ENCODE data around the gene PARP15. TPM values are rescaled to one million over a fixed set of nuclear protein-coding genes. Genes with fewer than 3 reads are reported as not detected.

The PARP15 gene
- 0.01 TPM in 1 of 2 replicates, not detected in the other for polyA plus RNA-seq (2013)

GRCh38 chr3:122577409-122578031 lies at the start of gene PARP15:
PARP15 (plus strand) TSS chr3:122577650; CDS start chr3:122577668, 18 bp downstream.
- Histone ChIP-seq H3K27ac (ENCODE audit: low read depth, low read length) (no peak within 1 kb of the TSS), H3K18ac (ENCODE audit: low read length) (peak within 1 kb of the TSS; percentile 35), H3K36me3 (ENCODE audit: control insufficient read depth in 1 of 2, insufficient read depth in 2 of 2, low read length in 2 of 2) (no peaks in the 10 kb centered on the region), H4K12ac (ENCODE audit: low read depth, low read length) (peak within 1 kb of the TSS; percentile 70), H3K9ac (ENCODE audit: low read length) (no peak within 1 kb of the TSS), H2BK120ac (ENCODE audit: insufficient read depth, low read length, poor library complexity) (peak within 1 kb of the TSS; percentile 22), H2AK5ac (ENCODE audit: low read length) (no peak within 1 kb of the TSS), H3K23ac (ENCODE audit: low read length) (no peak within 1 kb of the TSS), H3K4me2 (ENCODE audit: low read length) (peak within 1 kb of the TSS; percentile 61), H4K8ac (ENCODE audit: low read depth, low read length) (peak within 1 kb of the TSS; percentile 82), H3K4ac (ENCODE audit: low read depth, low read length) (no peak within 1 kb of the TSS), H4K91ac (ENCODE audit: low read depth, low read length) (no peak within 1 kb of the TSS), H3K4me3 (ENCODE audit: low read depth, low read length) (peak within 1 kb of the TSS; percentile 32), H3K27me3 (ENCODE audit: insufficient read depth, low read length) (peaks cover 6% of the 10 kb centered on the region), H2AFZ (ENCODE audit: insufficient read depth, low read length, poor library complexity) (peak within 1 kb of the TSS; percentile 66), H3K4me1 (ENCODE audit: control insufficient read depth in 1 of 2, insufficient read depth in 2 of 2, low read length in 2 of 2) (peaks cover 4 to 6% of the 10 kb centered on the region in 2 experiments), H3K9me3 (ENCODE audit: insufficient read depth, low read depth, low read length) (peaks cover 3% of the 10 kb centered on the region), H2BK12ac (ENCODE audit: low read length) (no peak within 1 kb of the TSS), H2BK5ac (ENCODE audit: low read depth, low read length, poor library complexity) (no peak within 1 kb of the TSS), H3K79me2 (ENCODE audit: control insufficient read depth, insufficient read depth, low read length, poor library complexity) (peaks cover 2% of the 10 kb centered on the region), H3K79me1 (ENCODE audit: low read length) (no peaks in the 10 kb centered on the region), H3K14ac (ENCODE audit: low read length) (peak within 1 kb of the TSS; percentile 51)
- no CpG with 5 or more reads among the region's 40 CpGs for WGBS (ENCODE audit: extremely low coverage, insufficient coverage, insufficient read length)
- DNase-seq, result no peak

GRCh38 chr3:122530164-122530563 lies 47.3 kb upstream of the PARP15 start:
- Histone ChIP-seq H3K14ac (ENCODE audit: low read length) (no peak overlapping the region), H3K79me2 (ENCODE audit: control insufficient read depth, insufficient read depth, low read length, poor library complexity) (no peaks in the 10 kb centered on the region), H2AFZ (ENCODE audit: insufficient read depth, low read length, poor library complexity) (no peak overlapping the region), H3K9me3 (ENCODE audit: insufficient read depth, low read depth, low read length) (no peaks in the 10 kb centered on the region), H3K4me2 (ENCODE audit: low read length) (no peak overlapping the region), H3K36me3 (ENCODE audit: control insufficient read depth in 1 of 2, insufficient read depth in 2 of 2, low read length in 2 of 2) (no peaks in the 10 kb centered on the region), H3K4me1 (ENCODE audit: control insufficient read depth in 1 of 2, insufficient read depth in 2 of 2, low read length in 2 of 2) (peaks cover 4 to 6% of the 10 kb centered on the region in 2 experiments), H3K4ac (ENCODE audit: low read depth, low read length) (no peak overlapping the region), H3K23ac (ENCODE audit: low read length) (no peak overlapping the region), H3K9ac (ENCODE audit: low read length) (no peak overlapping the region), H2BK120ac (ENCODE audit: insufficient read depth, low read length, poor library complexity) (no peak overlapping the region), H2BK5ac (ENCODE audit: low read depth, low read length, poor library complexity) (no peak overlapping the region), H3K27ac (ENCODE audit: low read depth, low read length) (no peak overlapping the region), H2AK5ac (ENCODE audit: low read length) (no peak overlapping the region), H3K4me3 (ENCODE audit: low read depth, low read length) (no peak overlapping the region), H3K79me1 (ENCODE audit: low read length) (no peaks in the 10 kb centered on the region), H4K91ac (ENCODE audit: low read depth, low read length) (no peak overlapping the region), H4K12ac (ENCODE audit: low read depth, low read length) (no peak overlapping the region), H3K27me3 (ENCODE audit: insufficient read depth, low read length) (no peaks in the 10 kb centered on the region), H4K8ac (ENCODE audit: low read depth, low read length) (no peak overlapping the region), H3K18ac (ENCODE audit: low read length) (no peak overlapping the region), H2BK12ac (ENCODE audit: low read length) (no peak overlapping the region)
- DNase-seq, result no peak
- WGBS (ENCODE audit: extremely low coverage, insufficient coverage, insufficient read length), result no CpG with 5 or more reads among the region's 2 CpGs

GRCh38 chr3:122533480-122533879 lies 44.0 kb upstream of the PARP15 start:
- DNase-seq, result no peak
- Histone ChIP-seq H3K18ac (ENCODE audit: low read length) (no peak overlapping the region), H3K9ac (ENCODE audit: low read length) (no peak overlapping the region), H2BK120ac (ENCODE audit: insufficient read depth, low read length, poor library complexity) (no peak overlapping the region), H2AK5ac (ENCODE audit: low read length) (no peak overlapping the region), H3K36me3 (ENCODE audit: control insufficient read depth in 1 of 2, insufficient read depth in 2 of 2, low read length in 2 of 2) (no peaks in the 10 kb centered on the region), H3K23ac (ENCODE audit: low read length) (no peak overlapping the region), H3K27ac (ENCODE audit: low read depth, low read length) (no peak overlapping the region), H3K4me2 (ENCODE audit: low read length) (no peak overlapping the region), H3K79me1 (ENCODE audit: low read length) (no peaks in the 10 kb centered on the region), H3K79me2 (ENCODE audit: control insufficient read depth, insufficient read depth, low read length, poor library complexity) (no peaks in the 10 kb centered on the region), H4K12ac (ENCODE audit: low read depth, low read length) (no peak overlapping the region), H4K8ac (ENCODE audit: low read depth, low read length) (no peak overlapping the region), H3K4me1 (ENCODE audit: control insufficient read depth in 1 of 2, insufficient read depth in 2 of 2, low read length in 2 of 2) (peaks cover 6% of the 10 kb centered on the region in 2 experiments), H2BK12ac (ENCODE audit: low read length) (no peak overlapping the region), H3K9me3 (ENCODE audit: insufficient read depth, low read depth, low read length) (no peaks in the 10 kb centered on the region), H2AFZ (ENCODE audit: insufficient read depth, low read length, poor library complexity) (no peak overlapping the region), H4K91ac (ENCODE audit: low read depth, low read length) (no peak overlapping the region), H3K27me3 (ENCODE audit: insufficient read depth, low read length) (no peaks in the 10 kb centered on the region), H3K14ac (ENCODE audit: low read length) (no peak overlapping the region), H3K4ac (ENCODE audit: low read depth, low read length) (no peak overlapping the region), H2BK5ac (ENCODE audit: low read depth, low read length, poor library complexity) (no peak overlapping the region), H3K4me3 (ENCODE audit: low read depth, low read length) (no peak overlapping the region)
- no CpG with 5 or more reads among the region's 2 CpGs for WGBS (ENCODE audit: extremely low coverage, insufficient coverage, insufficient read length)

- H3K27ac ChIP-seq (ENCODE audit: low read depth, low read length), result no peak overlapping the region
- no peaks in the 10 kb centered on the region for H3K79me1 ChIP-seq (ENCODE audit: low read length)
- DNase-seq, result peak; percentile 87 to 88
- H3K27me3 ChIP-seq (ENCODE audit: insufficient read depth, low read length), result no peaks in the 10 kb centered on the region
- H3K9ac ChIP-seq (ENCODE audit: low read length), result no peak overlapping the region
- H3K18ac ChIP-seq (ENCODE audit: low read length), result no peak overlapping the region
- WGBS (ENCODE audit: extremely low coverage, insufficient coverage, insufficient read length), result no CpG with 5 or more reads among the region's 1 CpG
- no peak overlapping the region for H4K12ac ChIP-seq (ENCODE audit: low read depth, low read length)
- H2BK12ac ChIP-seq (ENCODE audit: low read length), result no peak overlapping the region
- no peak overlapping the region for H2AK5ac ChIP-seq (ENCODE audit: low read length)
- H3K23ac ChIP-seq (ENCODE audit: low read length), result no peak overlapping the region
- H2BK120ac ChIP-seq (ENCODE audit: insufficient read depth, low read length, poor library complexity), result no peak overlapping the region
- H3K9me3 ChIP-seq (ENCODE audit: insufficient read depth, low read depth, low read length), result no peaks in the 10 kb centered on the region
- peaks cover 6% of the 10 kb centered on the region in 2 experiments for H3K4me1 ChIP-seq (ENCODE audit: control insufficient read depth in 1 of 2, insufficient read depth in 2 of 2, low read length in 2 of 2)
- H3K4me3 ChIP-seq (ENCODE audit: low read depth, low read length), result no peak overlapping the region
- no peak overlapping the region for H3K14ac ChIP-seq (ENCODE audit: low read length)
- H2BK5ac ChIP-seq (ENCODE audit: low read depth, low read length, poor library complexity), result no peak overlapping the region
- H2AFZ ChIP-seq (ENCODE audit: insufficient read depth, low read length, poor library complexity), result no peak overlapping the region
- peak overlapping the region; percentile 18 for H3K4me2 ChIP-seq (ENCODE audit: low read length)
- H3K36me3 ChIP-seq (ENCODE audit: control insufficient read depth in 1 of 2, insufficient read depth in 2 of 2, low read length in 2 of 2), result no peaks in the 10 kb centered on the region
- H3K4ac ChIP-seq (ENCODE audit: low read depth, low read length), result no peak overlapping the region
- no peak overlapping the region for H4K8ac ChIP-seq (ENCODE audit: low read depth, low read length)
- no peaks in the 10 kb centered on the region for H3K79me2 ChIP-seq (ENCODE audit: control insufficient read depth, insufficient read depth, low read length, poor library complexity)
- no peak overlapping the region for H4K91ac ChIP-seq (ENCODE audit: low read depth, low read length)
These were observed 43.5 kb upstream of the PARP15 start for GRCh38 chr3:122533931-122534334.
